ENCODE results near the gene PCARE. TPM values are rescaled to one million over a fixed set of nuclear protein-coding genes. Genes with fewer than 3 reads are reported as not detected.
"Not testable (repeated sequence)": the region's sequence is repeated elsewhere in the genome, so short reads cannot be mapped to it uniquely, and the experiment has no call there.

Gene PCARE
- not detected in 2 replicates for total RNA-seq (2014; rRNA removed; shearing (Covaris generic))

DNA sequence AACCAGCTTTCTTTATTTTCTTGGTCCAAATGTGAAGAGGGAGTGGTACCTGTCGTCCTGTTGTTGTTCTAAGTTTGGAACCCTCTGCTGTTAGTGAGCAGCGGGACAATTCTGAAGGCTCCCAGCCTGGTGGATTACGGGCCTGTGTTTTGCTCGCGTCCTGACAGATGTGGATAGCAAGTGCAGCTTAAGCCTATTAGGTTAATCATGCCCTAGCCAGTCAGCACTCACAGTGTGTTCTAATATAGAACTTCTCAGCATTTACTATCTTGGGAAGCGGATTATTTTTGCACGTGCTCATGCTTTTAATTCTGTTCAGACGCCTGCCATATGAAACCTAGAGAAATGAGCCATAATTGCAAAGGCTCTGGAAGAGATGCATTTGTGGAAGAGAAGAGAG, at the start of gene PCARE:
PCARE (minus strand) TSS at position 113 of the 400 bp plus-strand sequence. CDS start 262 bp downstream, outside the sequence.
- DNase-seq (ENCODE audit: low read depth): no peak

DNA sequence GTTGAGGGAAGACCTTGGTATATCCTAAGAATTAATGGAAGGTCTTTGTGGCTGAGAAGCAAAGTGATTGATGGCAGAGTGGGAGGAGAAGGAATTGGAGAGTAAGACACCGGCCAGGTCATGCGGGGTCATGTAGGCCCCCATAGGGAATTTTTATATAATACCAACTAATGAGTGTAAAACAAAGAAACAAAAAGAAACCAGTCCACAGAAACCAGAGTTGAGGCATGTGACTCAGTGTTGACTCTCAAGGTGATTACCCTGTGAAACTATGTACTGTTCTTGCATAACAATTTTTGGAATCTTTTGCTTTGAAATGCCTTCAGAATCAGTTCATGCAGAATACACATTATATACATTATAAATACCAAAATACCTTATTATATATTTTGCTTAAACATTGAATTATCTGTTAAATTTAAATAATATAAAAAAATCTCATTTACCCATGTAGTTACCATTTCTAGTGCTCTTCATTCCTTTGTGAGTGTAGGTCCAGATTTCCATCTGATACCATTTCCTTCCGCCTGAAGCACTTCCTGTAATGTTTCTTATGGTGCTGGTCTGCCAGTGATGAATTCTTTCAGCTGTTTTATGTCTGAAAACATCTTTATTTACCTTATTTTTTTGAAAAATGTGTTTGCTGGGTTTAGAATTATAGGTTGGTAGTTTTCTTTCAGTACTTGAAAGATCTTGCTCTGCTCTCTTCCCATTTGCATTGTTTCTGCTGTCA, 49.5 kb upstream of the PCARE start:
- DNase-seq (ENCODE audit: low read depth): peak; percentile 89

DNA sequence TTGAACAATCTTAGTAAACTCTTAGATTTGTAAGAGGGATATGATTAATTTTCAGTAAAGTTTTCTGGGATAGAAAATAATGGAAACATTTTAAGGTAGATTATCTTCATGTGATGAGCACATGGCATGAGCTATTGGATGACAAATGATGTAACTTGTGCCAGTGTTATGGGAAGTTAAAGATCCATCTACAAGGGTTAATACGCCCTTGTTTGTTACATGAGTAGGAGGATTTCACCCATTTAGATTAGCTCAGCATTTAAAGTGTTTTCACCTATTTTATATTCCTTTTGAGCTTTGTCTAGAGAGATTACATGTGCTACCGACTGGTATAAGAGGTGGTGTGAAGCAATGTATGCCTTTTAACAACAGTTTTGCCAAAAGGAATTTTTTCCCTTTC, 46.5 kb upstream of the PCARE start:
- DNase-seq (ENCODE audit: low read depth): no peak

DNA sequence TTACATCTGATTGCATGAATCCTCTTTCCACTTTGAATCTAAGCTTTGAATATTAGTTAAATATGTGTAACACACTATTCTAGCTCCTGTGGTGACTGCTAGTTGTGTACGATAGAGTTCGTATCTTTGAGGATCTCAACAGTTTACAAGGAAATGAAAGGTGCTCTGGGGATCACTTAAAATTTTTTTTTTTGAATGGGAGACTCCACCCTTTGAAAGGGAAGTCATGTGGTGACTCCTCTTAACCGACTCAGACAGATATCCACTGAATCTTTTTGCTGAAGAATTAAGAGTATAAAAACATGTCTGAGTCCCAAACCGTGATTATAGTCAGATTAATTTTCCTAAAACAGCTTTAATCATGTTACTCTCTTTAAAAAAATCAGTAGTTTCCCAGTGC, 44.9 kb upstream of the PCARE start:
- DNase-seq (ENCODE audit: low read depth): no peak

DNA sequence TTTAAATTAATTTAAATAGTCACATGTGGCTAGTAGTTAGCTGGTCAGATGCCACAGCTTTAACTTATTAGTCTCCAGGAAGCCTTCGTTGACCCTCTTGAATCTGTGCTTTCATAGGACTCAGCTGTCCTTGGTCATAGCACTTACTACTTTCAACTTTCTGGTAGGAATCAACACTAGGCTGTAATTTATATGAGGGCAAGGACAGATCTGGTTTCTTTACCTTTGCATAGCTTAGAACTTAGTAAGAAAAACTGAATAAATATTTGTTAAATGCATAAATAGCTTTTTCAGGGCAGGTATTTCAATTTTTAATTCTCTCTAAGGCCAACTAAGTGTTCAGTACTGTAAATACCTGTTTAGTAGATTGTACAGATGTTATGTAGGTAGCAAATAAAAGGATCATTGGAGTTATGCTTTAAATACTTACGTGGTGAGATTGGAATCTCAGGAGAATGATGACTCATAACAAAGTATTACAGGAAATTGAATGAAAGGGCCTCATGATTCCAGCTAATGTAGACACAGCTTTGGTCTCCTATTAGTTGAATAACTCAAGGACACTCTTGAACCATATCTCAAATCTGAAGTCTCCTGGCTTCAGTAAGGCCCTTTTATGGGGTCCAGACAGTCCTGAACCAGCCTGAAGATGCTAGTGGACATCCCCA, 43.4 kb upstream of the PCARE start:
- DNase-seq (ENCODE audit: low read depth): peak; percentile 76

DNA sequence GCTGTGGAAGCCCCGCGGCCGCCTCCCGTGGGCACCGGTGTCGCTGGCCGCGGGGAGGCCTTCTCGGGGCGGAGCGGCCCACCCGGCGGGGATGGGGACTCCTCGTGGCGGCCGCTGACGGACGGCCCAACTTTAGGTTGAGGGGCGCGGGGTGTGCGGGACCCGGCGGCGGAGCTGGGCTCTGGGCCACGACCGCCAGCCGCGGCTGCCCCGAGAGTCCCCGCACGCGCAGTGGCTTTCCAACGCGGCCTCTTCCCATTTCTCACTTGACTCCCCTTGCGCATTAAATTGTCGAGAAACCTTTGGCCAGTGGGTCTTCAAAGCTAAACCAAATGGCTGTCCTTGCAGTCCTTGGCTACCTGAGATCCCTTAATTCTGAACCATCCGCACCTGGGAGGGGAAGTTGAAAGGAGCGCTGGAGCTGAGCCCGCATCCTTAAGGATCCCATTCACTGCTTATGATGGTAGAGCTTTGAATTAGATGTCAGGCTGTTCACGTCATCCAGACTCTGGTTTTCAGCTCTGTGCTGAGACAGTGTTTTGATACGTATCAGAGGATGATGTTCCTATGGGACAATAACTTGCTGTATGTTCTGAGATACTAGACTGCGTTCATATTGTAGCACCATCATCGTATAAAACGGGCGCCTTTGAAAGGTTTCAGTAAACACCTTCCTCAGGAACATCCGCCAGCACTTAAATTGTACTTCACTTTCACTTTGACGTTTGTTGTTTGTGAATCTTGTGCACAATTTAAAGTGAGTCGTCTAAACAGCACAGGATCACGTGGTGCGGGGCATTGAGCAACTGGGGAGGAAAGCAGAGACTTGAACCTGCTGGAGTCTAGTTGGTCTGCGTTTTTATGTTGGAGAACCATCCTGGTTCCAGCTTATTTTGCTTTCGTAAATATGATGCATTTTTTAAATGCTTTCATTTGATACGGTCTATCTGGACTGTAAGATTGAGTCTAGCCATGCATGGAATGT, 41.8 kb upstream of the PCARE start:
- DNase-seq (ENCODE audit: low read depth): peak; percentile 68

DNA sequence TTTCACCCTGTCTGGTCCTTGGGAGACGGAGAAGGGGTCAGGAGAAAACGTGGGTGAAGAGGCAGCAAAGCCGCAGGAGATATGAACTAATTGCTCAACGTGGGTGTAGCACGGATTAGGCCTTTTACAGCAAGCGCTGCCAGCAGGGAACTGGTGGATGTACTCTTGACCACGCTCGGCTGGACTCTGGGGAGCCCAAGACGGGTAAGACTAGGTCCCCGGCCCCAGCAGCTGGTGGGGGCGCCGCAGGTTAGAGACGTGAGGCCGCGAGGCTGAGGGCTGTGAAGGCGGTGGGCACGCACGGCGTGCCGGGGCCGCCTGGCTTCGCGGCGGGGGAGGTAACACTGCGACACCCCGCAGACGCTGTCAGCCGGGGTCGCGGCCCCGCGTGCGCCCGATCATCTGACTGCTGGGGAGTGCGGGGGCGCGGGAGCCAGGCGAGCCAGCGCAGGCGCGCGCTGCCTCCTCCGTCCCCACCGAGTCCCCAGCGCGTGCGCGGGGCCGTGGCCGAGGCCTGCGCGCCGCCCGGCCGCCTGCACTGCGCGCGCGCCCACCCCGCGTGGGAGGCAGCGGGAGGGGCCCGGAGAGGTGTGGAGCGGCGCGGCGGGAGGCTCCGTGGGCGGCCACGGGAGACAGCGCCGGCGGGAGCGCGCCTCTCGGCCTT, 40.8 kb upstream of the PCARE start, which contains the start of gene CLIP4:
CLIP4 (plus strand) TSS at position 470 of the 664 bp plus-strand sequence. CDS start 5,974 bp downstream, outside the sequence.
- peak; percentile 63 for DNase-seq (ENCODE audit: low read depth)

DNA sequence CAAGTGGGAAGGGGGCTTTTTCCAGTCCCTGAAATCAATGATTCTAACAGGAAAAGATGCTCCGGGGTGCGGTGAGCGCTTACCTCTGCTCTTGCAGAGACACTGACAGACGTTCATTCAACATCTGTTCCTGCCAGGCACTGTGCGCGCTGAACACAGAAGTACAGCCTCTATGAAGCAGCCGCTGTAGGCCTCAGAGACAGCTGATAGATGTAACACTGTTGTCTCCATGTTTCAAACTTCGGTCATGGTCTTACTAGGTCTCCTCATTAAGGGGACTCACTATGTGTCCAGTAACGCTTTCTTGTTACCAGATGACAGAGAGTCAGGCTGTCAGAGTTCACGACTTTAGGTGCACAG, 40.2 kb upstream of the PCARE start:
- no peak for DNase-seq (ENCODE audit: low read depth)

DNA sequence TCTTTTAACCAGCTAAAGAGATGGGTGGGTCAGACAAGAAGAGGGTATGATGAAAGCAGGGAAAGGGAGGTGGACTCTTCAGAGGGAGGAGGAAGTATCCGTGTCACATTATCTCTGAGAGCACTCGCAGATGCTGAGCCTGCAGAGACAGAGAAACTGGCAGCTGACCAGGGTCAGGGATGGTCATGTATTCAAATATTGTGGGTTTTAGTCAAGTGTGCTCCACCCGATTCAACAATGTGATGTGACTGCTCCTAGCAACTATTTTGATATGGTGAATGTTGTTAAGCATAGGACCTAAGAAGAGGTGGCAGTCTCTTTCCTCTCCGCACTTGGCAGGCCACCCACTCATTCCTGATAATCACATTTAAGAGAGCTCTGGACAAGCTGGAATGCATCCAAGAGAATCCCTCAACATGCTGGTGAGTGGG, 39.6 kb upstream of the PCARE start:
- peak; percentile 98 for DNase-seq (ENCODE audit: low read depth)

DNA sequence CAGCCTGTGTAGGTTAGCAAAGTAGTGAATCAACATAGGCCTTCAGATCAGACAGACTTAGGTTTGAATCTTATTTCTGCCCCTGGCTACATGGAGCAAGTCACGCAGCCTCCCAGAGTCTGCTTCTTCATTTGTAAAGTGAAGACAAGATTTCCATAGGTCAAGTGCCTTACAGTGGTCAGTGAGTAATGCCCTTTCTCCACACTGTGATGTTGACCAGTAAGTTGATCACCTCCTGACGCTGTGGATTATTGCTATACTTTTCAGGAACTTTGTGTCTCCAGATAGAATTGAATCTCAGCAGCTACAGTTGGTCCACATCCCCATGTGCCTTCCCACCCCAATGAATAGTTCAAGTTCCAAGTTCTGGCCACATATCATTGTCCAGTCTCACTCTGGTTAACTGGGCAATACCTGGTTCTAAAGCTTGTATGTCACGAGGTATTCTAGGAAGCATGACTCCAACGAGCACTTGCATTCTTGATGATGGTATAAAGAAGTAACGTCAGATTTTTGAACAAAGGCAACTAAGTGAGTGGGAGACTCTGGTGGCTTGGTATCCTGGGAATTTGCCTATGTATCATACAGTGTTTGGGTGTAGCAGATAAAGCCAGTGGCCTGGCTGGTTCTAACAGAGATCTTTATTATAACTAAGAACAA, 38.8 kb upstream of the PCARE start:
- peak; percentile 86 for DNase-seq (ENCODE audit: low read depth)

DNA sequence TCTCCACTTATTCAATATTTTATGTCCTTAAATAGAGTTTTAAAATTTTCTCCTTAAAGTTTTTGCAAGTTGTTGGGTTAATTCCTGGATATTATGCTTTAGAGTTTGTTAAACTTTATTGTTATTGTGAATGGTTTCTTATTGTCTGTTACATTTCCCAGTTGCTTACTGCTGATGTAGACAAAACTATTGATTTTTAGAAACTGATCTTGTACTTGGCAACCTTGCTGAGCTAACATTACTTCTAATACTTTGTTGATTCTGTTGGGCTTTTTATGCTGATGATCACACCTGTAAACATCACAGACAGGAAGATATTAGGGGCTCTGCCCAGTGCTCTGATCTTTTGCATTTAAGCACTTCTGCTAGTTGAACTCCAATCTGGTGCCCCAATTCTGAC, 38.1 kb upstream of the PCARE start:
- no peak for DNase-seq (ENCODE audit: low read depth)

DNA sequence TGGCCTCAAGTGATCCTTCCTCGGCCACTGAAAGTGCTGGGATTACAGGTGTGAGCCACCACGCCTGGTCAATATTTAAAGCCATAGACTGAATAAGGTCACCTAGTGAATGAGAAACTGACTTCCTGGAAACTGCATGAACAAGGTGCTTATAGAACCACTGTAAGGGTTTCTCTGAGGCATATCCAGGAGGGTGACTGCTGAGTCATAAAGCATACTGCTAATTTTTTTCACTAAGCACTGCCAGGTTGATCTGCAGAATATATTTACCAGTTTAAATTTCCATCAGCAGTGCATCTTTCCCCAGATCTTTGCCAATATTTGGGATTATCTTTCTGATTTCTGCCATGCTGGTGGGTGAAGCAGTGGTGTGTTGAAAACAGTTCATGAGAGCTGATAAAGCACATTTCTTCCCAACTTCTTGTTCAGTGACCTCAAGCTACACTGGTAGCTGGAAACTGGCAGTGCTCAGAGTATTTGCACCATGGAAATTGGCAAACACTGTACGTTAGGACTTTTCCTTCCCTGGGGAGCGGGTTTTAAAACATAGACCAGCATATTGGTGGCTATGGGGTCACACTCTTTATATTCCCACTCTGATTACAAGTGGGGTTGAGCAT, 36.7 kb upstream of the PCARE start:
- DNase-seq (ENCODE audit: low read depth): no peak

DNA sequence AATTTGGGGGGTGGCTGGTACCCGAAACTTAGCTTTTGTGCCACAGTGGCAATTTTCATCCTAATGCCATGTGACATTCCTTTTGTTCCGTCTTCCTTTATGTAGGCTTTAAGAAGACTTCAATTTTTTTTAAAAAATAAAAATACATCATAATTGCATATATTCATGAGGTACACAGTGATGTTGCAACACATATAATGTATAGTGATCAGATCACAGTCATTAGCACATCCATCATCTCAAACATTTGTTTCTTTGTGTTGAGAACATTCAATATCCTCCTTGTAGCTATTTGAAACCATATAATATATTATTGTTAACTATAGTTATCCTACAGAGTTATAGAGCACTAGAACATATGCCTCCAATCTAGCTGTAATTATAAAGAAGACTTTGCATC, 34.9 kb upstream of the PCARE start:
- no peak for DNase-seq (ENCODE audit: low read depth)

DNA sequence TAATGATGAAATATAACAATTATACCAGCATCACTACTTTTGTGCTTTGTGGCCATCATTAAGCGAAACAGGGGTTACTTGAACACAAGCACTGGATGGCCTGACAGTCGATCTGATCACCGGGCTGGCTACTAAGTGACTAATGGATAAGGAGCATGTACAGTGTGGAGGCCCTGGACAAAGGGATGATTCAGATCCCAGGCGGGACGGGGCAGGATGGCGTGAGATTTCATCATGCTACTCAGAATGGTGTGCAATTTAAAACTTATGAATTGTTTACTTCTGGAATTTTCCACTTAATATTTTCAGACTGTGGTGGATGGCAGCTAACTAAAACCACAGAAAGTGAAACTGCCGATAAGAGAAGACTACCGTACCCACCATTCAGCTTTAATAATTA, 33.9 kb upstream of the PCARE start:
- peak; percentile 93 for DNase-seq (ENCODE audit: low read depth)

DNA sequence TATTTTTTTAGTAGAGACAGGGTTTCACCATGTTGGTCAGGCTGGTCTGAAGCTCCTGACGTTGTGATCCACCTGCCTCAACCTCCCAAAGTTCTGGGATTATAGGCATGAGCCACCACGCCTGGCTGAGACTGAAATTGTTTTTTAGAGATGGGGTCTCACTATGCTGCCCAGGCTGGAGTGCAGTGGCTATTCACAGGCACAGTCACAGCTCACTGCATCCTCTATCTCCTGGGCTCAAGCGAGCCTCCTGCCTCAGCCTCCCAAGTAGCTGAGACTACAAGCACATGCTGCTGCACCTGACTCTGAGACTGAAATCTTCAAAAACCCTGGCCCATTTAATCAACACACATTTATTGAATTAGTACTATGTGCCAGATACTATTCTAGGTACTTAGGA, 33.2 kb upstream of the PCARE start:
- not testable (repeated sequence) for DNase-seq (ENCODE audit: low read depth)

DNA sequence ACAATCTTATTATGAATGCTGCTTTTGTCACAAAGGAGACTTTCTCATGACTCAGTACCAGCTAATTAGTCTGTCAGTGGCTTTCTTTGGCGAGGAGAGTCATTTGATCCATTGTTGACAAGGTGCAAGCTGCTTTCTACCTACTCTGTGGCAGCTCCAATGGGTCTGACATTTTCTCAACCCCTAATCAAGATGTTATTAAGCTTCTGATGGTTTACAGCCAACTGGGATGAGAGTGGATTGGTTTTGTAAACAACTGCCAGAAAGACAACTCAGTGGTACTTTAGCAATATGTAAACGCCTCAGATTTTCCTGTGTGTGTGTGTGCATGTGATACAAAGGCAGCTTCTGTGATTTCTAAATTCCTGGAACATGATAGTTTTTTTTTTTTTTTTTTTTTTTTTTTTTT, 32.7 kb upstream of the PCARE start:
- DNase-seq (ENCODE audit: low read depth): peak; percentile 53

DNA sequence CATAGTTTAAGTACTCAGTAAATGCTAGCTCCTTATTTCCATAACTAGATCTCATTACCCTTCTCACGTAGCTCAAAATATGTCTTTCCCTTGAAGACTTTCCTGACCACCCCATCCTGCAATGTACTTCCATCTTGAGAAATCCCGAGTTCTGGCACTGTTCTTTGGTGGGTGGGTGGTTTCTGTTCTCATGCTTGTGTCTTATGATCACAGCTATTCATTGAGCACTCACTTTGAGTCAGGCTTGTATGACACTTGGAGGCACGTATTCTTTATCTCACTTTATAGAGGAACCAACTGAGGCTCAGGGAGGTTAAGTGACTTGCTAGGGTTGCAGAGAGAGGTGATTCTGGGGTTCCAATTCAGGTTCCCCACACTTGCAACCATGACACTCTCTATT, 31.9 kb upstream of the PCARE start:
- no peak for DNase-seq (ENCODE audit: low read depth)

DNA sequence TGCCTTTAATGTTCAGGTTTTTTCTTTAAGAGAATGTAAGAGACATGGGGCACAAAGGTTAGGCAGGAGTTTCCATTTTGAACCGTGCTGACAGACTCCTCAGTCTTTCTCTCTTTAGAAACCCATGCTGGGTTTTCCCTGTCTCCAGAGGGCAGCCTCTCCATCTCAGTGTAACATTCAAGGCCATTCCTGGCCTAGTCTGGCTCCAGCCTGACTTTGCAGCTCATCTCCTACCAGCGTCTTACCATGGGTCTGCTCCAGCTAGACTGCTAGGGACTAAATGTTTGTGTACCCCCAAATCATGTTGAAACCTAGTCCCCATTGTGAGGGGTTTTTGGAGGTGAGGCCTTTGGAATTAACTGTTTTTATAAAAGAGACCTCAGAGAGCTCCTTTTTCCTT, 31.1 kb upstream of the PCARE start:
- DNase-seq (ENCODE audit: low read depth): peak; percentile 37

DNA sequence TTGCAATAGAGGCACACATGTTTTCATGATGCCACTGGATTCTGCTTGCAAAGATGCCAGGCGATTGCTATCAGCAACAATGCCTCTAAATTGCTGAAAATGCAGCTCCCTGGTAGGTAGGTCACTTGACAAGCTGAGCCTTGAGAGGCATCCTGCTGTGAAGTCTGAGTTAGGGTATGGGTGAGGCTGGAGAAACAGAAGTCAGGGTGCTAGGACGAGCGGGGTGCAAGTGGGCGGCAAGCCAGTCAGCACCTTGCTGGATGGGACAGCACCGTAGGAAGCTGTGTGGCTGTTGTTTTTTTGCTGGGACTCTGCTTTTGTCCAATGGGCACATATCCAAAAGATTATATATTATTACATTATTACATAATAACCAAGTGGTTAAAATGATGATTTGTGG, 30.4 kb upstream of the PCARE start:
- no peak for DNase-seq (ENCODE audit: low read depth)

DNA sequence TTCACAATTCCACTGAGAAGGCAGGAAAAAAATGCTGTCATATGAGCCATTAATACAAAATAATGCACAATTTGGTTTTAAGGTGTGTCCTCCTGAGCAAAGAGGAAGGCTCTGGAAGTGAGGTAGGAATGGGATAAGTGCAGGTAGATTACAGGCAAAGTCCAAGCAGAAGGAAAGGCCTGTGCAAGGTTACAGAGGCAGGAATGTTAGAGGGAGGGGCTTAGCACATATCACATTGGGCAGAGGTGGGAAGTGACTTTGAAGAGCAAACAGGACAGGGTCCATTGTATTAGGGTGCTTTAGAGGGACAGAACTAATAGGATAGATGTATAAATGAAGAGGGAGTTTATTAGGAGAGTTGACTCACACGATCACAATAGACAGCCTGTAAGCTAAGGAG, 26.2 kb upstream of the PCARE start:
- no peak for DNase-seq (ENCODE audit: low read depth)

DNA sequence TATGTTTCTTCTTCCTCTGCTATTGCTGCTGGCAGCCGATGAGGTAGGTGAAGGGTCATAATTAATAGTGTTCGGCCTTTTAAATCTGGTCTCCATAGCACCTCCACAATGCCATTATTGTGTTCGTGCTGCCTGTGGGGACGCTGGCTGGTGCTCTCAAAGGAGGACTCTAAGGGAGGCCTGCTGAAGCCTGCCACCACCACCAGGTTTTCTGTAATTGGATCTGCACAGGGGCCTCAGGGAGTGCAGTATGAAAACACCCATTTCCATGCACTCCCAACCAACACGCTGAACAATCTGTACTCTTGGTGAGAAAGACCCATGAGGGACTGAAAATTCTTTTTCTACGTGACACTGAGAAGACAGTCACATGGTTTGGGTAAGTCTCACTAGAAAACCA, 23.2 kb upstream of the PCARE start:
- DNase-seq (ENCODE audit: low read depth): no peak

All from RPMI7951 (cell line).